Stimulated activated CD8-positive, alpha-beta memory T cell treated with anti-CD3 and anti-CD28 coated beads, Interleukin-4, amount 100 ng/mL, for 4 hours (primary cell): ENCODE measurements around the gene SLC6A17.

Source experiments
- DNase-seq, 2 donors: peaks; one replicate each; pipeline ENCODE4 v3.0.0-alpha.2; 2020; ENCODE audit warnings: low read depth in 2 of 2, low spot score in 1 of 2

The SLC6A17 gene

GRCh38 chr1:110135246-110135645 lies 15.0 kb upstream of the SLC6A17 start:
- no peak for DNase-seq

- no peak for DNase-seq
Observed at GRCh38 chr1:110135666-110136065, 14.6 kb upstream of the SLC6A17 start.

GRCh38 chr1:110136911-110137310 lies 13.4 kb upstream of the SLC6A17 start:
- DNase-seq: no peak

- DNase-seq: no peak
Observed at GRCh38 chr1:110138956-110139355, 11.3 kb upstream of the SLC6A17 start.

- DNase-seq: no peak
Observed at GRCh38 chr1:110144366-110144765, 5.9 kb upstream of the SLC6A17 start.

- no peak for DNase-seq
Observed at GRCh38 chr1:110148961-110149360, 1.3 kb upstream of the SLC6A17 start.

GRCh38 chr1:110151175-110151669 lies 928 bp downstream of the SLC6A17 start:
- DNase-seq: no peak

GRCh38 chr1:110152133-110152785 lies 2.0 kb downstream of the SLC6A17 start:
- no peak for DNase-seq

- no peak for DNase-seq
Observed at GRCh38 chr1:110153407-110153950, 3.2 kb downstream of the SLC6A17 start.

- no peak for DNase-seq
Observed at GRCh38 chr1:110155878-110156522, 5.7 kb downstream of the SLC6A17 start.

GRCh38 chr1:110158261-110158660 lies 8.0 kb downstream of the SLC6A17 start:
- no peak for DNase-seq

GRCh38 chr1:110159168-110159567 lies 8.9 kb downstream of the SLC6A17 start:
- DNase-seq: no peak

- DNase-seq: no peak
Observed at GRCh38 chr1:110160538-110161100, 10.3 kb downstream of the SLC6A17 start.

- no peak for DNase-seq
Observed at GRCh38 chr1:110161165-110161564, 10.9 kb downstream of the SLC6A17 start.

GRCh38 chr1:110161849-110162248 lies 11.6 kb downstream of the SLC6A17 start:
- DNase-seq: no peak

GRCh38 chr1:110163591-110163990 lies 13.3 kb downstream of the SLC6A17 start:
- no peak for DNase-seq

GRCh38 chr1:110164725-110165350 lies 14.5 kb downstream of the SLC6A17 start:
- no peak for DNase-seq

GRCh38 chr1:110165761-110166231 lies 15.5 kb downstream of the SLC6A17 start:
- no peak for DNase-seq

- DNase-seq: no peak
Observed at GRCh38 chr1:110166861-110167260, 16.6 kb downstream of the SLC6A17 start.

- no peak for DNase-seq
Observed at GRCh38 chr1:110170766-110171733, 20.8 kb downstream of the SLC6A17 start.
